SKM-1 (cell line): ENCODE measurements around the gene NUDC.

Experiments
- DNase-seq: peaks from one replicate; lab custom pipeline; 2025; ENCODE audit not compliant: unreplicated experiment; lab: John Stamatoyannopoulos, UW

Gene NUDC

DNA sequence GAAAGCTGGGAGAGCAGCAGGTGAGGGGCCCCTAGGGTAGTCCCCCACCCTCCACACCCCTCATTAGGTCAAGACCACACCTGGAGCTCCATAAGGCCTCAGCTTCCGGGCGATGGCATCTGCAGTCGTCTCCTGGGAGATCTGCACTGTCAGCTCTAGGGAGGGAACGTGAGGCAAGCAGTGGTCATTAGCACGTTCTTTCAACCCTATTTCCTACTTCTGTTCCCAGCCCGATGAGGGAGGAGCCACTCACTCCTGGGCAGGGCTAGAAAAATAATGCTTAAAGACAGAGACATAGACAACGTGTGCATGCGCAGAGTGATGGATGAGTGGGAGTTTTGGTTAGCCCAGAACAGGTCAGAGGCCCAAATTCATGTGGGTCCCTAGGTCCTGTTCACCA is 29.1 kb downstream of the NUDC start:
- no peak for DNase-seq

DNA sequence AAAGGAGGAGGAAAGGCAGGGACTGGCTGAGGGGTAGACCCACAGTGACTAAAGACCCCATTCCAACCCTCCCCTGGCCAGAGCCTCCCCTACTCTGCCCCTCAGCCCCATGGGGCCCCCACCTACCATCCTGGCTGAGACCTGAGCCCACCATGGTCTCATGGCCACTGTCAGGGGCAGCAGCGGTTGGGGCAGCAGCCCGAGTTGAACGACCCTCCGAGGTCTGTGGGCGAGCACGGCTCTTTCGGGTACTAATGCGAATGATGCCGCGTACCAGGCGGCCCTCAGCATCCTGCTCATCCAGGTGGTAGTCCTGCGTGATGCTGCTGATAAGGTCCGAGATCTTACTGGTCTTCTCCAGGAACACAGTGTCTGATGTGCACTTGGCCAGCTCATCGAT is 29.7 kb downstream of the NUDC start:
- DNase-seq: no peak

GRCh38 chr1:26951821-26952497 is 30.4 kb downstream of the NUDC start:
- DNase-seq: no peak

GRCh38 chr1:26953374-26953773 is 31.8 kb downstream of the NUDC start:
- DNase-seq: no peak

GRCh38 chr1:26956321-26956720 is 34.8 kb downstream of the NUDC start:
- DNase-seq: no peak

- DNase-seq: no peak
Observed at GRCh38 chr1:26957306-26957705, 35.8 kb downstream of the NUDC start.

DNA sequence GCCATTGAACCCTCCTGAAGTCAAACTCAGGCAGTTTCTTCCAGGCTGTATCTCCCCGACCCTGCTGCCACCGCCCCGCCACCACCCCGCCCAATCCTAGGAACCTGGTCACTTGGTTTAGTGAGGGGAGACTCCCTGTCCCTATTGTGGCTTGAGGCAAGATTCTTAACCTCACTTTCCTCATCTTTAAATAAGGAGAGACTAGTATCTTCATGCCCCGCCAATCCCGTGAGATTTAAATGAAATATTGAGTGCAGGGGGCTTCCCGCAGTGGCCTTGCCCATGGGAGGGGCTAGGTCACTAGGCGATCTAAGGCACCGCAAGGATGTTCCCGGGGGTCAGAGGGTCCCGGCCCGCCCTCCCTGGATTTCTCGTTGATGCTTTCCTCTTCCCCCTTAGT is 37.7 kb downstream of the NUDC start:
- DNase-seq: no peak

GRCh38 chr1:26959722-26960624 is 38.4 kb downstream of the NUDC start, which contains the start of gene KDF1:
TSS of gene KDF1 (minus strand) at chr1:26960468. CDS start at chr1:26952380, 8,088 bp downstream.
- no peak for DNase-seq

DNA sequence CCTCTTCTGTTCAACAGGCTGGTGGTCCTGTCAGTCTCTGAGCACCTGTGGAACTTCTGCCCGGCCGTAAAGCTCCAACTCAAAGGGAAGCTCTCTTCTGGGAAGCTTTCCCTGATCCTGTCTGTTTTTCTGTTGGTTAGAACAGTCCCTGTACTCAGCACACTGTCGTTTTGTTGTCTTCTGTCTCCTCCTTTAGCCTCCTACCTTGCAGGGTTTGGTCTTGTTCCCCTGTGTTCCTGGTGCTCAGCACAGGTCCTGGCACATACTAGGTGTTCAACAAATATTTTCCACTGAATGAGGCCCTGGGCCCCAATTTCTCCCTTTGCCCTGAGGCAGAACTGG is 39.1 kb downstream of the NUDC start:
- no peak for DNase-seq

- no peak for DNase-seq
Observed at GRCh38 chr1:26961826-26962225, 40.3 kb downstream of the NUDC start.

GRCh38 chr1:26965213-26965612 is 43.7 kb downstream of the NUDC start:
- DNase-seq: no peak

GRCh38 chr1:26965628-26966027 is 44.1 kb downstream of the NUDC start:
- DNase-seq: no peak

- no peak for DNase-seq
Observed at GRCh38 chr1:26970810-26971209, 49.3 kb downstream of the NUDC start.

- no peak for DNase-seq
Observed at GRCh38 chr1:26971590-26971989, 50.0 kb downstream of the NUDC start.

DNA sequence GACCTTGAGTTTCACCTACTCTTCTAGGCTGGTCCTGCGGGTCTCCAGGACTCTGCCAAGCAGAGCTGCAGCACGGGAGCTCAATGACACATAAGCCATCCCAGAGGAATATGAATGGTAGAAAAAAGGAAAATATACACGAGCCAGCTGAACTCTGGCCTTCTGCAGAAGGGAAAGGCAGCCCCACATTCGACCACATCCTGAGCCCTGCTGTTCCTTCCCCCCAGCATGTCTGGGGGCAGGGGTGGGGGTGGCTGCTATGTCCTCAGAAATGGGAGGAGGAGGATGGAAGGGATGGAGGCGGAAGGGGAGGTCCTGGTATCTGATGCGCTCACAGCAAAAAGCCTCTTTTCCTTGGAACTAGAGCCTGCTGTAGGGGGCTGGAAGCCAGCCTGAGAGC is 50.8 kb downstream of the NUDC start:
- DNase-seq: no peak

DNA sequence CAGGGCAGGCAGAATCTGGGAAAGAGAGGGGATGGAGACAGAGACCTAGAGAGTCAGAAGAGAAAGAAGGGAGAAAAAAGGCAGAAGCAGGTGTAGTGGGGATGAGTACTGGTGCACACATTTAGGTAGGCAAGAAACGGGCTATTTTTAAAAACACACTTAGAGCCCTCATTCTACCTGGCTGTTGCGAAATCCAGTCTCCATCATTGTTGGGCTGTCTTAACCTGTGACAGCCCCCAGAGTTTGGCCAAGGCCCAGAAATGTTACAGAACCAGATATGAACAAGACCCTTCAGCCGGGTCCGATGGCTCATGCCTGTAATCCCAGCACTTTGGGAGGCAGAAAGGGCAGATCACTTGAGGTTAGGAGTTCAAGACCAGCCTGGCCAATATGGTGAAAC is 51.3 kb downstream of the NUDC start:
- no peak for DNase-seq

DNA sequence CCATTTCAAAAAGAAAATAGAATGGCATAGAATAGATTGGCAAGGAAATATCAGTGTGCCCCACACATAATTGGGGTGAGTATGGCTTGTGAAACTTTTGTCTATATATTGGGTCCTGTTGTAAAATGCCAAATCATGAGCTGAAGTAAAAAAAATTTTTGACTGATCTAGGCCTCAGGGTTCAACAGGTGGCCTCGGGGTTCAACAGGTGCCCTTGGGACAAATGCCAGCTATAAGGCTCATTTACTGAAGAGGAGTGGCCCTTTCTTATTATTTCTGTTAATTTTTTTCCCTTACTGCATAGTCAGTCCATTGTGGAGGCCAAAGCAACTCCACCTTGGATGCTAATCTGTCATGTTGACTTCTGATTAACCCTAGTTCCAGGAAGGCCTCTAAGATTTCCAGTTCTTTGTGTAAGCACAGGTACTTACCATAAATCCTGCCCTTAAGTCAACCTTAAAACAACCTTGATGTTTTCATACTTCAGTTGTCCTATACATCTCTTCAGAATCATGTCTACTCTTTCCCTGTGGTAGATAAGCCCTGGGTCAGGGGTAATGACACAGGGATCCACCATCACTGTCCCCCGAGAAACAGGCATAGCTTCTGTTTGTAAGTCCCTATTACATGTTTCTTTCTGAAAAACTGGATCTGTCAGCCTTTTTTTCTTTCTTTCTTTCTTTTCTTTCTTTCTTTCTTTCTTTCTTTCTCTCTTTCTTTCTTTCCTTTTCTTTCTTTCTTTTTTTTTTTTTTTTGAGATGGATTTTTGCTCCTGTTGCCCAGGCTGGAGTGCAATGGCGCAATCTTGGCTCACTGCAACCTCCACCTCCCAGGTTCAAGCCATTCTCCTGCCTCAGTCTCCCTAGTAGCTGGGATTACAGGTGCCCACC is 55.3 kb downstream of the NUDC start:
- no peak for DNase-seq

DNA sequence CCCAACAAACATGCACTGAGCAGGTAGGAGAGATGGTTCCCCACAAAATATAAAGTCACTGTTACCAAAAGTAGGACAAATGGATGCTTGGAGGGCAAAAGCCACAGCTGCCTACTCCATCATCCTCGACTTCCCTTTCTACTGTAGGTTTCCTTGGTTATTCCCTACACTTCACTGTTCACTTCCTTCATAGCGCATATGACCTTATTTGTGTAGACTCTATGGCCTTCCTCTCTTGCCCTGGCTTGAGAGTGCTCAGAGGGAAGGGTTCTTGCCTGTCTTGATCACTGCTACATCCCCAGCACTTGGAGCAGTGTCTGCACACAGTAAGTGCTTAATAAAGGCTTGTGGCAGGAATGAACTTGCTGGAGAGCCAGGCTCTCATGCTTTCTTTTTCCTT is 57.4 kb downstream of the NUDC start:
- DNase-seq: no peak

- DNase-seq: no peak
Observed at GRCh38 chr1:26981146-26981846, 59.8 kb downstream of the NUDC start.

DNA sequence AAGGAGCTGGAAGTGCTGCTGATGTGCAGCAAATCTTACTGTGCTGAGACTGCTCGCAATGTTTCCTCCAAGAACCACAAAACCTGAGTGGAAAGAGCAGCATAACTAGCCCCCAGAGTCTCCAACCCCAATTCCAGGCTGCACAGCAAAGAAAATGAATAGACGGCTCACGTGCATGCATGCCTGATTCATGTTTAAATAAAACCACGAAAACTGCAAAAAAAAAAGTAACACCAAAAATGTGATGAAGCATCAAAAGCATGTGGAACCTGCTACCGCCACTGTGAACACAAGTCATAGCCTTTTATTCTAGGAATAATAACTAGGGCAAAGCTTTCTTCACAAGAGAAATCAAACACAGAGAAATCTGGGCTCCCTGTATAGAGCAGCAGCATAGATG is 62.3 kb downstream of the NUDC start:
- no peak for DNase-seq

- DNase-seq: no peak
Observed at GRCh38 chr1:26984291-26984690, 62.7 kb downstream of the NUDC start.
